T-helper 2 cell treated with Interferon-gamma antibody and Interleukin-4, amounts not matched to agents 5 μg/mL and 100 μg/mL, for 36 hours (primary cell): ENCODE data around the gene PXN.
"Not testable (repeated sequence)": the region's sequence is repeated elsewhere in the genome, so short reads cannot be mapped to it uniquely, and the experiment has no call there.

Experiments used
- DNase-seq: peaks from one replicate; pipeline ENCODE4 v3.0.0; 2021; ENCODE audit warnings: low spot score
- H3K27ac Mint-ChIP-seq: one replicate; pipeline ENCODE4 v1.8.0; 2021; ENCODE audit warnings: mild to moderate bottlenecking, mixed read lengths
- H3K27me3 Mint-ChIP-seq: one replicate; pipeline ENCODE4 v1.8.0; 2021; ENCODE audit warnings: low read depth, mixed read lengths
- H3K36me3 Mint-ChIP-seq: one replicate; pipeline ENCODE4 v1.8.0; 2021; ENCODE audit warnings: low read depth, mixed read lengths
- H3K4me1 Mint-ChIP-seq: one replicate; pipeline ENCODE4 v1.8.0; 2021; ENCODE audit warnings: low read depth, mixed read lengths
- H3K4me3 Mint-ChIP-seq: one replicate; pipeline ENCODE4 v1.8.0; 2022; ENCODE audit warnings: mild to moderate bottlenecking, moderate library complexity, mixed read lengths
- H3K9me3 Mint-ChIP-seq: one replicate; pipeline ENCODE4 v1.8.0; 2021; ENCODE audit warnings: mixed read lengths

The PXN gene

DNA sequence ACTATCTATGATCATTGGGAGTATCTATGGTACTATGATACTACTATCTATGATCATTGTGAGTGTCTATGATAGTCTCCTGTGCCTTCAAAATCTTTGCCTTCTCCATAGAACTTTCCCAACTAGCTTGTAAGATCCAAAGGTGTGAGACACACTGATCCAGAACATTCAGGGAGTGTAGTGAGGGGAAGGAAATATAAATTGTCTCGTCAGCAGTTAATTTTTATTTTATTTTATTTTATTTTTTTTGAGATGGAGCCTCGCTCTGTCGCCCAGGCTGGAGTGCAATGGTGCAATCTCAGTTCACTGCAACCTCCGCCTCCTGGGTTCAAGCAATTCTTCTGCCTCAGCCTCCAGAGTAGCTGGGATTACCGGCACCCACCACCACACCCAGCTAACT, 58.7 kb downstream of the PXN start:
- H3K4me3 Mint-ChIP-seq, H3K27ac Mint-ChIP-seq, H3K9me3 Mint-ChIP-seq, H3K27me3 Mint-ChIP-seq, H3K4me1 Mint-ChIP-seq, DNase-seq: not testable (repeated sequence)
- peaks cover 16% of the 10 kb centered on the region for H3K36me3 Mint-ChIP-seq

DNA sequence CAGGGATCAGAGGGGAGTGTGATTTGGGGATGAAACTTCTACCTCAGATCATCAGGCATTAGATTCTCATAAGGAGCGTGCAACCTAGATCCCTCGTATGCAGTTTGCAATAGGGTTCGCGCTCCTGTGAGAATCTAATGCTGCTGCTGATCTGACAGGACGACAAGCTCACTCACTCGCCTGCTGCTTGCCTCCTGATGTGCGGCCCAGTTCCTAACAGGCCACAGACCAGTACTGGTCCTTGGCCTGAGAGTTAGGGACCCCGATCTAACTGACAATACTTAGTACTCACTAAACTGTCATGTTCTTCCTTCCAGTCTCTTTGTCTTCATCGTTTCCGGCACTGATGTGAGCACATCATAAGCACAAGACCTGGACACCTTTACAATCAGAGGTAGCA, 59.3 kb downstream of the PXN start:
- DNase-seq: no peak
- no peak overlapping the region for H3K4me3 Mint-ChIP-seq
- H3K36me3 Mint-ChIP-seq: peaks cover 11% of the 10 kb centered on the region
- H3K27me3 Mint-ChIP-seq: no peaks in the 10 kb centered on the region
- H3K9me3 Mint-ChIP-seq: no peaks in the 10 kb centered on the region
- H3K4me1 Mint-ChIP-seq: peaks cover 6% of the 10 kb centered on the region
- H3K27ac Mint-ChIP-seq: no peak overlapping the region

DNA sequence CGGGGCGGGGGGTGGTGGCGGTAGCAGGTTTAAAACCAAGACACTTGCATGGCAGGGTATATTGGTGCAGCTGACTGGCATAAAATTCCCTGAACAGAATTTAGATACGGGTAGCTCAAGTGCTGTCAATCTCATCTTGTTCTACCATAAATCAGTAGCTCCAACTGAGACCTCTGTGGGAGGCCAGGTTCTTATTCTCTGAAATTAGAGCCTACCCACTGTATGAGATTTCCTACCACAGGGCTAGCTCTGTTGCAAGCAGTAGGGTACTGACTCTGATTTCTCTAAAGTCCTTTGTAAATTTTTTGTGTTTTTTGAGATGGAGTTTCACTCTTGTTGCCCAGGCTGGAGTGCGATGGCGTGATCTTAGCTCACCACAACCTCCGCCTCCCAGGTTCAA, 61.4 kb downstream of the PXN start:
- no peaks in the 10 kb centered on the region for H3K27me3 Mint-ChIP-seq
- H3K27ac Mint-ChIP-seq: no peak overlapping the region
- no peak overlapping the region for H3K4me3 Mint-ChIP-seq
- no peaks in the 10 kb centered on the region for H3K9me3 Mint-ChIP-seq
- H3K4me1 Mint-ChIP-seq: peaks cover 10% of the 10 kb centered on the region
- no peak for DNase-seq
- H3K36me3 Mint-ChIP-seq: peaks cover 19% of the 10 kb centered on the region

GRCh38 chr12:120200364-120200800, 65.1 kb downstream of the PXN start:
- no peak for DNase-seq
- Mint-ChIP-seq H3K4me1 (peaks cover 23% of the 10 kb centered on the region), H3K36me3 (peaks cover 48% of the 10 kb centered on the region), H3K27me3 (no peaks in the 10 kb centered on the region), H3K9me3 (no peaks in the 10 kb centered on the region), H3K4me3 (peak overlapping the region; percentile 90), H3K27ac (peak overlapping the region; percentile 100)

- Mint-ChIP-seq H3K4me1 (peaks cover 28% of the 10 kb centered on the region), H3K4me3 (peak overlapping the region; percentile 90)
Measured at GRCh38 chr12:120199595-120200306, 65.8 kb downstream of the PXN start.

GRCh38 chr12:120199025-120199424, 66.5 kb downstream of the PXN start:
- H3K9me3 Mint-ChIP-seq: no peaks in the 10 kb centered on the region
- peak overlapping the region; percentile 90 for H3K4me3 Mint-ChIP-seq
- no peaks in the 10 kb centered on the region for H3K27me3 Mint-ChIP-seq
- DNase-seq: no peak
- peaks cover 28% of the 10 kb centered on the region for H3K4me1 Mint-ChIP-seq
- H3K36me3 Mint-ChIP-seq: peaks cover 53% of the 10 kb centered on the region
- peak overlapping the region; percentile 90 for H3K27ac Mint-ChIP-seq

More at GRCh38 chr12:120199595-120200306, 65.8 kb downstream of the PXN start:
- H3K9me3 Mint-ChIP-seq: no peaks in the 10 kb centered on the region
- H3K27ac Mint-ChIP-seq: peak overlapping the region; percentile 100
- H3K27me3 Mint-ChIP-seq: no peaks in the 10 kb centered on the region
- H3K36me3 Mint-ChIP-seq: peaks cover 53% of the 10 kb centered on the region
- DNase-seq: peak; percentile 23

GRCh38 chr12:120197542-120197887, 68.0 kb downstream of the PXN start:
- no peak for DNase-seq
- Mint-ChIP-seq H3K4me3 (no peak overlapping the region), H3K27me3 (no peaks in the 10 kb centered on the region), H3K9me3 (no peaks in the 10 kb centered on the region), H3K4me1 (peaks cover 32% of the 10 kb centered on the region), H3K36me3 (peaks cover 53% of the 10 kb centered on the region), H3K27ac (no peak overlapping the region)

DNA sequence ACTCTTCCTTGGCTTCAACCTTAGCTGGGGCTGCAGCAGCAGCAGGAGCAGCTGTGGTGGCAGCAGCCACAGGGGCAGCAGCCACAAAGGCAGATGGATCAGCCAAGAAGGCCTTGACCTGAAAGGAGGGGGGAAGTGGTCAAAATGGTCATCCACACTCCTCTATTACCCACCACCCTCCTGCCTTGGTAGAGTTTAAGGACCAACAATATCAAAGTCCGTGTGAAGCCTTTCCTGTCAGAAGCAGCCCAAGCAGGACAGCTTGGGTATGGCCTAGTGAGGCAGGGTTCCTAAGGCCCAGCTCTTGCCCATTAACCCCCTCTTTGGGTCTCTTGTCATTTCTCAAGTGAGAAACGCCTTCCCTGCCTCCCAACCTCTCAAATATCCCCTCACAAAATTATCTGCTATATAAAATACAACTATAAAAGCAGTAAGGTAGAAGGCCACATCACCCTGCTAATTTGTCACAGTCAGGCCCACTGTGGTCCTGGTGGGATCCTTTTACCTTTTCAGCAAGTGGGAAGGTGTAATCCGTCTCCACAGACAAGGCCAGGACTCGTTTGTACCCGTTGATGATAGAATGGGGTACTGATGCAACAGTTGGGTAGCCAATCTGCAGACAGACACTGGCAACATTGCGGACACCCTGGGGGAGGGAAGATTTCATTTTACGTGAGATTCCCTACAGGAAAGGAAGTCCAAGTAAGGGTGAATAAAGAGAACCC, 68.6 kb downstream of the PXN start:
- Mint-ChIP-seq H3K27ac (peak overlapping the region; percentile 68), H3K36me3 (peaks cover 54% of the 10 kb centered on the region), H3K4me1 (peaks cover 30% of the 10 kb centered on the region), H3K4me3 (peak overlapping the region; percentile 35)
- DNase-seq, H3K9me3 Mint-ChIP-seq, H3K27me3 Mint-ChIP-seq: not testable (repeated sequence)

GRCh38 chr12:120196363-120196762, 69.2 kb downstream of the PXN start:
- peaks cover 57% of the 10 kb centered on the region for H3K36me3 Mint-ChIP-seq

GRCh38 chr12:120194534-120195395, 70.8 kb downstream of the PXN start, which contains the start of gene GCN1:
Gene GCN1 (minus strand): TSS chr12:120194715. CDS start chr12:120194697, 18 bp downstream.
- peak within 1 kb of the TSS; percentile 89 for H3K4me3 Mint-ChIP-seq
- H3K9me3 Mint-ChIP-seq: no peaks in the 10 kb centered on the region
- peak; percentile 88 for DNase-seq
- H3K36me3 Mint-ChIP-seq: peaks cover 55% of the 10 kb centered on the region
- no peaks in the 10 kb centered on the region for H3K27me3 Mint-ChIP-seq
- peak within 1 kb of the TSS; percentile 91 for H3K27ac Mint-ChIP-seq
- H3K4me1 Mint-ChIP-seq: peaks cover 31% of the 10 kb centered on the region

More at GRCh38 chr12:120196363-120196762, 69.2 kb downstream of the PXN start:
- Mint-ChIP-seq H3K27me3 (no peaks in the 10 kb centered on the region), H3K4me1 (peaks cover 33% of the 10 kb centered on the region), H3K4me3 (peak overlapping the region; percentile 42), H3K9me3 (no peaks in the 10 kb centered on the region), H3K27ac (no peak overlapping the region)
- no peak for DNase-seq

DNA sequence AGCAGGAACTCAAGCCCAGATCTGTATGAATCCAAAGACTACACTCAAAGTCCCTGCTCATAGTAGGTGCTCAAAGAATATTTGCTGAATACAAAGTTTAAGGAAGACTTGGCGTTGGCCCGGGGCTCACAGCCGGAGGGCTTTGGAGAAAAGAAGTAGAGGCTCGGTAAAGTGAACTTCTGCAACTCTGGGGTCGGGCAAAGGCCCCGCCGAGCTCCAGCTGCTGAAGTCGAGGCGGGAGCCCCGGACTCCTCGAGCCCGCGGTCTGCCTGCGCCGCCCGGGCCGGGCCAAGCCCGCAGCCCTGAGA, 71.3 kb downstream of the PXN start:
- H3K27ac Mint-ChIP-seq: peak overlapping the region; percentile 91
- peaks cover 29% of the 10 kb centered on the region for H3K4me1 Mint-ChIP-seq
- H3K4me3 Mint-ChIP-seq: peak overlapping the region; percentile 89
- H3K9me3 Mint-ChIP-seq: no peaks in the 10 kb centered on the region
- peaks cover 50% of the 10 kb centered on the region for H3K36me3 Mint-ChIP-seq
- no peak for DNase-seq
- no peaks in the 10 kb centered on the region for H3K27me3 Mint-ChIP-seq

DNA sequence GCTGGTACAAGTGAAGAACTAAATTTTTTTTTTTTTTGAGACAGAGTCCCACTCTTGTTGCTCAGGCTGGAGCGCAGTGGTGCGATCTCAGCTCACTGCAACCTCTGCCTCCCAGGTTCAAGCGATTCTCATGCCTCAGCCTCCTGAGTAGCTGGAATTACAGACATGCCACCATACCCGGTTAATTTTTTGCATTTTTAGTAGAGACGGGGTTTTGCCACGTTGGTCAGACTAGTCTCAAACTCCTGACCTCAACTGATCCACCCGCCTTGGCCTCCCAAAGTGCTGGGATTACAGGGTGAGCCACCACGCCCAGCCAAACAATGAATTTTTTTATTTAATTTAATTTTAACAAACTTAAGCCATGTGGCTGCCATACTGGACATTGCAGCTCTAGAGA, 72.2 kb downstream of the PXN start:
- Mint-ChIP-seq H3K4me1 (peaks cover 24% of the 10 kb centered on the region), H3K4me3 (peak overlapping the region; percentile 89), H3K36me3 (peaks cover 45% of the 10 kb centered on the region), H3K27ac (peak overlapping the region; percentile 91)
- not testable (repeated sequence) for H3K9me3 Mint-ChIP-seq, DNase-seq, H3K27me3 Mint-ChIP-seq

DNA sequence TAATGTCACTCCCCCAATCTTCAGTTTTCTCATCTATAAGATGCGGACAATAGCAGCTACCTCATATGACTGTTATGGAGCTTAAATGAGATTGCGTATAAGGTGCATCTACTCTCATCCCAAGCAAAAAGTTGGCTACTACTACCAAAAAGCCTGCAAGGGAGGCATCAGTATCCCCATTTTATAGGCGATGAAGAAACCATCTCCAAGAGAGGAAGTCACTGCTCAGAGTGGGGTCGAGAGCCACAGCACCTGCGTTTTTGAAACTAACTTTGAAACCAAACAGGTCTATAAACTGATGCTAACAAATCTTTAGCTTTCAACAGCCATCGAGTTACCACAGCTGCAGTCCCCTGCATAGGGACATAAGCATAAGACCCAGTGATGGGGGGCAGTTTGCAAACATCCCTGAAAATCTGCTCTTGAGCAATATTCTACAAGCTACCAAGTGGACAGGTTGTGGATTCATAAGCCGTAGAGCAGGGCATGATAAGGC, 74.5 kb downstream of the PXN start:
- Mint-ChIP-seq H3K27ac (no peak overlapping the region), H3K27me3 (no peaks in the 10 kb centered on the region), H3K36me3 (peaks cover 37% of the 10 kb centered on the region), H3K4me3 (no peak overlapping the region), H3K9me3 (no peaks in the 10 kb centered on the region), H3K4me1 (peaks cover 18% of the 10 kb centered on the region)
- no peak for DNase-seq

GRCh38 chr12:120190386-120190785, 75.1 kb downstream of the PXN start:
- H3K27ac Mint-ChIP-seq: no peak overlapping the region
- H3K27me3 Mint-ChIP-seq: no peaks in the 10 kb centered on the region
- DNase-seq: no peak
- H3K4me1 Mint-ChIP-seq: peaks cover 18% of the 10 kb centered on the region
- H3K4me3 Mint-ChIP-seq: no peak overlapping the region
- H3K9me3 Mint-ChIP-seq: no peaks in the 10 kb centered on the region
- H3K36me3 Mint-ChIP-seq: peaks cover 34% of the 10 kb centered on the region
